Measurements from ENCODE around the gene POR.
"Not testable (repeated sequence)": the region's sequence is repeated elsewhere in the genome, so short reads cannot be mapped to it uniquely, and the experiment has no call there.

POR gene

GRCh38 chr7:75989500-75990388 lies 74.8 kb downstream of the POR start:
- no peak for DNase-seq (ENCODE audit: low read depth, low spot score)

DNA sequence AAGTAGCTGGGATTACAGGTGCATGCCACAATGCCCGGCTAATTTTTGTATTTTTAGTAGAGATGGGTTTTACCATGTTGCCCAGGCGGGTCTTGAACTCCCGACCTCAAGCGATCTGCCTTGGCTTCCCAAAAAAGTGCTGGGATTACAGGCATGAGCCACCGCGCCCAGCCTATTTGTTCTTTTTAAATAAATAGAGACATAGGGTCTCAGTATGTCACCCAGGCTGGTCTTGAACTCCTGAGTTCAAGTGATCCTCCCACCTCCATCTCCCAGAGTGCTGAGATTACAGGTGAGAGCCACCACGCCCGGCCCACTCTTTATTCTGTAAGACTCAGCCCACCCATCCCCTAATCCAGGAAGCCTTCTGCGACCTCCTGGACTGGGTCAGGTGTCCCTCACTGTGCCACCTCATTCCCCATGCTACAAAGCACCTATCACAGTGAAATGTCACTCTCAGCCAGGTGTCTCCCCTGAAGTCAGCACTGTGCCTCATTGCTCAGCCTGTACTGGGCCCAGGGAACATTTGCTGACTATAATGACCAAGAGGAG lies 76.7 kb downstream of the POR start:
- DNase-seq (ENCODE audit: low read depth, low spot score), result no peak

- DNase-seq (ENCODE audit: low read depth, low spot score), result no peak
Observed at GRCh38 chr7:75992083-75992755, 77.3 kb downstream of the POR start.

- no peak for DNase-seq (ENCODE audit: low read depth, low spot score)
Observed at GRCh38 chr7:75993689-75994387, 78.9 kb downstream of the POR start.

GRCh38 chr7:75994388-75995051 lies 79.6 kb downstream of the POR start, which contains the start of gene TMEM120A:
TMEM120A (minus strand) TSS chr7:75994595; CDS start chr7:75994570, 25 bp downstream.
- no peak for DNase-seq (ENCODE audit: low read depth, low spot score)

DNA sequence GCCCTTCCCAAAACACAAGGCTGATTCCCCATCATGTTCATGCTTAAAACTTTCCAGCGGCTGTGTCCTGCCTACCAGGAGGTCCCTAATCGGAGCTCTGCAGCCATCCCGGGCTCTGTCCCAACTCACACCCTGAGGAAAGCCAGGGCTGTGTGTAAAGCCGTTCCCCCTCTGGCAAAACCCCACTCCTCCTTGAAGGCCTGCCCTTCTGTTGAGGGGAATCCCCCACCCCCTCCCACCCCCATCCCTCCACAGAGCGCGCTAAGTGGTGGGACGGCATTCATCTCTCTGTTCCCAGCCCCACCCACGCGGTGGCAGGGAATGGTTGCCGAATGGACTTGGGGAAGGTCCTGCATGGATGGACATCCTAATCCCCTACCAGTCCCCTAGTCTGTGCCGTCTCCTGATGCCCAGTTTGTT lies 80.1 kb downstream of the POR start:
- no peak for DNase-seq (ENCODE audit: low read depth, low spot score)

DNA sequence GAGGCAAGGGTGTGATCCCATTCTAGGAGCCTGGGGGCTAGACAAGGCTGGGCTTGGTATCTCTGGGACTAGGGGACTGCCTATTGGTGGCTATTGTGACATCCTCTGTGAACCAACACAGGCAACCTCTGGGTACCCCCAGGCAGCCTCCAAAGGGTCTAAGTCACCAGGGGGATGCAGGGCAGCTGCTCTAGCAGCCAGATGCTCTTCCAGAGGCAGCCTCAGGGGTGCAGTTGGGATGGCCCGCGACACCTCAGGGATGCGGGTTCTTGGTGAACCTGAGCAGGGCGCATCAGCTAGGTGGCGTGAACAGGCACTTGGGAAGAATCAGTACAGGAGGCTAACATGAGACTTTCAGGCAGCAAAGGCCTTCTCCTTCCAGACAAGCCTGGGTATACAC lies 81.0 kb downstream of the POR start:
- DNase-seq (ENCODE audit: low read depth, low spot score), result no peak

GRCh38 chr7:75996476-75996875 lies 81.5 kb downstream of the POR start:
- no peak for DNase-seq (ENCODE audit: low read depth, low spot score)

DNA sequence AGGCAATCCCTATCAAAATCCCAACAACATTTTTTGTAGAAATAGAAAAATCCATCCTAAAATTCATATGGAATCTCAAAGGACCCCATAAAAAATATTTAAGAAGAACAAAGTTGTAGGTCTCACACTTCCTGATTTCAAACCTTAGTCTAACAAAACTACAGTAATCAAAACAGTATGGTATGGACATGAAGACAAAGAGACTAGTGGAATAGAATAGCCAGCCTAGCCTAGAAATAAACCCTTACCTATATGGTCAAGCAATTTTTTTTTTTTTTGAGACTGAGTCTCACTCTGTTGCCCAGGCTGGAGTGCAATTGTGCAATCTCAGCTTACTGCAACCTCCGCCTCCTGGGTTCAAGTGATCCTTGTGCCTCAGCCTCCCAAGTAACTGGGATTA lies 83.1 kb downstream of the POR start:
- no peak for DNase-seq (ENCODE audit: low read depth, low spot score)

GRCh38 chr7:76000566-76000965 lies 85.6 kb downstream of the POR start:
- no peak for DNase-seq (ENCODE audit: low read depth, low spot score)

- DNase-seq (ENCODE audit: low read depth, low spot score), result no peak
Observed at GRCh38 chr7:76002139-76002538, 87.2 kb downstream of the POR start.

- no peak for DNase-seq (ENCODE audit: low read depth, low spot score)
Observed at GRCh38 chr7:76002822-76003221, 87.9 kb downstream of the POR start.

GRCh38 chr7:76003351-76003750 lies 88.4 kb downstream of the POR start:
- DNase-seq (ENCODE audit: low read depth, low spot score), result no peak

DNA sequence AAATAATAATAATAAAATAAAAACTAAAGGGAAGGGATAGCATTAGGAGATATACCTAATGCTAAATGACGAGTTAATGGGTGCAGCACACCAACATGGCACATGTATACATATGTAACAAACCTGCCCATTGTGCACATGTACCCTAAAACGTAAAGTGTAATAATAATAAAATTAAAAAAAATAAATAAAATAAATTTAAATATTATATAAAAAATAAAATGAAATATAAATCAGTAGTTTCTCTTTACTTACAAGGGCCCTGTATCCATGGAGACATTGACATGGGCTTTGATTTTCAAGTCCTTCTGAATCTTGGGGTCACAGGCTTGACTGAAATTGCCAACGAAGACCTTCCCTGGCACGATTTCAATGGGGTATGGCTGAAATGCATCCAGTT lies 90.0 kb downstream of the POR start:
- not testable (repeated sequence) for DNase-seq (ENCODE audit: low read depth, low spot score)

DNA sequence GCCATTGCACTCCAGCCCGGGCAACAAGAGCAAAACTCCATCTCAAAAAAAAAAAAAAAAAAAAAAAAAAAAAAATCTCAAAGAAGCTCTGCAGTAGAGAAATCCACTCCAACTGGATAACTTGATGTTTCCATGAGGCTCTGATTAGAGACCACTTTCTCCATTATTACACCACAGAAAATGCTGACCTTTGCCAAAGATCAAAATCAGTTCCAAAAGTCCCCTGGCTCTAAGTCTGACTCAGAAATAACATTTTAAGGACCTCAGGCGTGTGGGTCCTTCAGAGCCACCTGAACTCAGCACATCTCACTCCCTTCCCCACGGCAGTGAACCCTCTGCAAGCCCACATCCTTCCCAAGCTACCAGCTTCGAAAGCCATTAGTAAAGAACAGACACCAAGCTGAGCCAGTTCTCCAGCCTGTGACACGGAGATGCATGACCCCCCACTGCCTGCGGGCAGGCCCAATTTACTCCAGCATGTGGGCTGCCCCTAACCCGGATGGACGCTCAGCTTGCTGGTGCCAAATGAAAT lies 93.3 kb downstream of the POR start:
- no peak for DNase-seq (ENCODE audit: low read depth, low spot score)

GRCh38 chr7:76009672-76010600 lies 95.0 kb downstream of the POR start:
- DNase-seq (ENCODE audit: low read depth, low spot score), result no peak

DNA sequence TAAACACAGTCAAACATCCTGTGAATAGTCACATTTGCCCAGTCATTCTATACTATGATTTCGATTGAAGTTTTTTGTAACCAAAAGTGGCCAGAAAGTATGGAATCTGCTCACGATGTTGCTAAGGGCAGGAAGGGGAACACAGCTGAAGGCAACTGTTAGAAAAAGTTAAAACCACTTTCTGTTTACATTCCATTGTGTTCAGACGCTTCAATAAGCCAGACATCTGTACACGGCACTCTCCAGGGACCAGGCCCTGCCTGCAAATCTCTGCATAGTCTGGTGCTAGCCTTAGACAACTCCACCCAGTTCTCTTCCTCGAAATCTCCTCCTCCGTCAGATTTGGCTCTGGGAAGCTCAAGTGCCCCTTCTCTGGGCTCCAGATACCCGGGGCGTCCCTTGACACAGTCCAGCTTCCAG lies 96.5 kb downstream of the POR start:
- no peak for DNase-seq (ENCODE audit: low read depth, low spot score)

GRCh38 chr7:76016191-76016947 lies 101.4 kb downstream of the POR start:
- no peak for DNase-seq (ENCODE audit: low read depth, low spot score)

DNA sequence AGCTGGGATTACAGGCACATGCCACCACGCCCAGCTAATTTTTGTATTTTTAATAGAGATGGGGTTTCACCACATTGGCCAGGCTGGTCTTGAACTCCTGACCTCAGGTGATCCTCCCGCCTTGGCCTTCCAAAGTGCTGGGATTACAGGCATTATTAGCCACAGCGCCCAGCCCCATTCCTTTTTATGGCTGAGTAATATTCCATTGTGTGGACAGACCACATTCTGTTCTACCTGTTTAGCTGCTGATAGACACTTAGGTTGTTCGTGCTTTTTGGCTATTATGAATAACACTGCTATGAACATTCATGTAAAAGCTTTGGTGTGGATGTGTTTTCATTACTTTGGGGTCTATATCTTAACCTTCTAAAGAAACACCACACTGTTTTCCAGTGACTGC lies 103.6 kb downstream of the POR start:
- not testable (repeated sequence) for DNase-seq (ENCODE audit: low read depth, low spot score)

Data from iPS DF 19.7 (cell line).